ENCODE results near the gene OR9Q2. TPM values are rescaled to one million over a fixed set of nuclear protein-coding genes. Genes with fewer than 3 reads are reported as not detected.
"Not testable (repeated sequence)": the region's sequence is repeated elsewhere in the genome, so short reads cannot be mapped to it uniquely, and the experiment has no call there.

OR9Q2 gene
- total and polyA plus RNA-seq, 7 donors, result not detected

DNA sequence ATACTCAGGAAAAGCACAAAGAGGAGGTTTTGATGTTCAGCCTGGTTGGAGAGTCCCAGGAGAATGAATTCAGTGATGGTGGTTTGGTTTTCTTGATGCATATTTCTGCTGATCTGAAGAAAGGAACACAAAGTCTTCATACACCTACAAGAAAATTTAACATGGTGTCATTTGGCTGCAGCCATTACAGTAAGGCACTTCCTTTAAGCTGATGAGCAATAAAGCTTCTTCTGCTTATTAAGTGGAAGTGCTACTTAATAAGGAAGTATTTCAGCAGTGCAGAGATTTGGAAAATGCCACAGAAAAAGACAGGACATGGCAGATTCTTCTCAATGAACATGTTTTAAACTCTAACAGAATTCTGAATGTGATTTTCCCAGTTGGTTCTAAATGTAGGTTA is 15.2 kb downstream of the OR9Q2 start, which contains the start of gene OR1S2:
TSS of gene OR1S2 (minus strand) at position 101 of the 400 bp plus-strand sequence. CDS start at position 101, 0 bp downstream.
- H3K36me3 ChIP-seq, result no peaks in the 10 kb centered on the region

DNA sequence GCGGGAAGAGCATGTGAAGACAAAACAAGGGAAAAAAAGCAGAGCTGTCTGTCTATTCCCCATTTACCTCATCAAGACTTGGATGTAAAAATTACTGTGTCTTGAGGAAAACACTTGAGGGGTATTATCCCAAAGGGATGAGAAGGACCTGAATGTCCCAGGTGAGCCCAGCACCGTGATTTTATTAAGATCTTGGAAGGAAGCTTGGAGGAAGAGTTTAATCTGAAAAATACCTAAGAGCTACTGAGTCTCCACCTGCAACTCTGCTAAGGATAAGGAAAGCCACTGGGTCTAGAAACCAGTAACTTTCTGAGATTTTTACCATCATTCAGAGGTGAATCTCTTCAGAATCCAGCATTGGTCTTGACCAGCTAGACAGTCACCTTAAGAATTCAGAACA is 23.6 kb downstream of the OR9Q2 start, which contains the start of gene OR1S1:
TSS of gene OR1S1 (plus strand) at position 301 of the 400 bp plus-strand sequence.
- H3K4me1 ChIP-seq; intact Hi-C loops (cut with DNase I); H3K27ac ChIP-seq; H3K36me3 ChIP-seq; H3K4me3 ChIP-seq; H3K27me3 ChIP-seq; DNase-seq; H3K9me3 ChIP-seq: not testable (repeated sequence)
- WGBS, 2 donors, result 92 to 96% methylated on average over 2 of the region's 2 CpGs

More for the DNA sequence above, 15.2 kb downstream of the OR9Q2 start, which contains the start of gene OR1S2:
- no peaks in the 10 kb centered on the region for H3K27me3 ChIP-seq
- H3K4me1 ChIP-seq, result no peaks in the 10 kb centered on the region
- TF ChIP-seq POLR2AphosphoS5 (IDR thresholded peaks at IDR 0.05), result no peak
- TF ChIP-seq EP300 (IDR thresholded peaks at IDR 0.05), result no peak
- TF ChIP-seq POLR2A (IDR thresholded peaks at IDR 0.05), result no peak
- TF ChIP-seq, protein P1, sequence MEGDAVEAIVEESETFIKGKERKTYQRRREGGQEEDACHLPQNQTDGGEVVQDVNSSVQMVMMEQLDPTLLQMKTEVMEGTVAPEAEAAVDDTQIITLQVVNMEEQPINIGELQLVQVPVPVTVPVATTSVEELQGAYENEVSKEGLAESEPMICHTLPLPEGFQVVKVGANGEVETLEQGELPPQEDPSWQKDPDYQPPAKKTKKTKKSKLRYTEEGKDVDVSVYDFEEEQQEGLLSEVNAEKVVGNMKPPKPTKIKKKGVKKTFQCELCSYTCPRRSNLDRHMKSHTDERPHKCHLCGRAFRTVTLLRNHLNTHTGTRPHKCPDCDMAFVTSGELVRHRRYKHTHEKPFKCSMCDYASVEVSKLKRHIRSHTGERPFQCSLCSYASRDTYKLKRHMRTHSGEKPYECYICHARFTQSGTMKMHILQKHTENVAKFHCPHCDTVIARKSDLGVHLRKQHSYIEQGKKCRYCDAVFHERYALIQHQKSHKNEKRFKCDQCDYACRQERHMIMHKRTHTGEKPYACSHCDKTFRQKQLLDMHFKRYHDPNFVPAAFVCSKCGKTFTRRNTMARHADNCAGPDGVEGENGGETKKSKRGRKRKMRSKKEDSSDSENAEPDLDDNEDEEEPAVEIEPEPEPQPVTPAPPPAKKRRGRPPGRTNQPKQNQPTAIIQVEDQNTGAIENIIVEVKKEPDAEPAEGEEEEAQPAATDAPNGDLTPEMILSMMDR (IDR thresholded peaks at IDR 0.05), result no peak
- no peaks in the 10 kb centered on the region for H3K9me3 ChIP-seq
- intact Hi-C loops (cut with DNase I), result no loop called here
- no peak within 1 kb of the TSS for H3K4me3 ChIP-seq
- H3K27ac ChIP-seq, result no peak within 1 kb of the TSS
- no peak for DNase-seq

DNA sequence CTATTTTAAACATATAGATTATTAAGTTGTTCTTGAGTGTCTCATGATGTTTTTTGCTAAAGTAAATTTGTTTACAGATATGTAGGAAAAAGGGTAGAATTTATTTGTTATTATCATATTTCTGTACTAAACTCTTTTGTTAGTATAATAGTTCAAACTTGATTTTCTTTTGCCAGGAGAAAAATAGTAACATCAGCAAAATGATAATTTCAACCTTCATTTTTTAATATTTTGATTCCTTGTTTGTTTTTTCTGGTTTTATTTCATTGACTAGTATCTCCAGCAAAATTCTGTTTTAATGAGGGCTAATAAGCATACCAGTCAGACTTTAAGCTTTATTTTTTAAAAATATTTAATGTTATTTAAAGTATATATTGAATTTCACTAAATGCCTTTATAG is 27.6 kb downstream of the OR9Q2 start:
- no peak for DNase-seq
- Histone ChIP-seq H3K9me3 (no peaks in the 10 kb centered on the region), H3K27me3 (no peaks in the 10 kb centered on the region), H3K4me1 (no peaks in the 10 kb centered on the region), H3K36me3 (no peaks in the 10 kb centered on the region), H3K27ac (no peak overlapping the region), H3K4me3 (no peak overlapping the region)
- TF ChIP-seq POLR2A (IDR thresholded peaks at IDR 0.05), result no peak
- no peak for TF ChIP-seq POLR2AphosphoS5 (IDR thresholded peaks at IDR 0.05)
- TF ChIP-seq EP300 (IDR thresholded peaks at IDR 0.05), result no peak
- TF ChIP-seq, protein P1 (IDR thresholded peaks at IDR 0.05), result no peak
- intact Hi-C loops (cut with DNase I), result no loop called here

DNA sequence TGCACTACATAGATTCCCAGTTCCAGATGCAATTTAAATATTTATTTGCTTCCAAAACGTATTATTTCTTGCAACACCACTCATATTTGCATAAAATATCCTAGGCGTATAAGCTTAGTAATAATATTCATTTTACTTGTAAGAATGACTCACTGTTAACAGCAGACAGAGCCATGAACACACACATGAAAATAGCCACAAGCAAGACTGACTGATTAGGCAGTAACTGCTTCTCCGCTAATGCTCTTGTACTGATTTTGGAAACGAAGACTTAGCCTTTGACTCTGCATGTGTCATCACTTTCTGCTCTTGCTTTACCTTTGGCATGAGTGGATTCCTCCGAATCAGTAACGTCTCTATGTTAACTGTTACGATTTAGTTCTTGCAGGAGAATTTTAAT is 33.9 kb downstream of the OR9Q2 start:
- no peak overlapping the region for H3K27ac ChIP-seq
- H3K4me1 ChIP-seq, result no peaks in the 10 kb centered on the region
- no peak for DNase-seq
- no peaks in the 10 kb centered on the region for H3K9me3 ChIP-seq
- H3K36me3 ChIP-seq, result no peaks in the 10 kb centered on the region
- H3K4me3 ChIP-seq, result no peak overlapping the region
- 78 to 80% methylated on average over 7 of the region's 7 CpGs for WGBS, 2 donors
- H3K27me3 ChIP-seq, result no peaks in the 10 kb centered on the region
- intact Hi-C loops (cut with DNase I), result no loop called here
- no peak for TF ChIP-seq EP300 (IDR thresholded peaks at IDR 0.05)
- TF ChIP-seq, protein P1 (IDR thresholded peaks at IDR 0.05), result no peak
- TF ChIP-seq POLR2AphosphoS5 (IDR thresholded peaks at IDR 0.05), result no peak
- TF ChIP-seq POLR2A (IDR thresholded peaks at IDR 0.05), result no peak

DNA sequence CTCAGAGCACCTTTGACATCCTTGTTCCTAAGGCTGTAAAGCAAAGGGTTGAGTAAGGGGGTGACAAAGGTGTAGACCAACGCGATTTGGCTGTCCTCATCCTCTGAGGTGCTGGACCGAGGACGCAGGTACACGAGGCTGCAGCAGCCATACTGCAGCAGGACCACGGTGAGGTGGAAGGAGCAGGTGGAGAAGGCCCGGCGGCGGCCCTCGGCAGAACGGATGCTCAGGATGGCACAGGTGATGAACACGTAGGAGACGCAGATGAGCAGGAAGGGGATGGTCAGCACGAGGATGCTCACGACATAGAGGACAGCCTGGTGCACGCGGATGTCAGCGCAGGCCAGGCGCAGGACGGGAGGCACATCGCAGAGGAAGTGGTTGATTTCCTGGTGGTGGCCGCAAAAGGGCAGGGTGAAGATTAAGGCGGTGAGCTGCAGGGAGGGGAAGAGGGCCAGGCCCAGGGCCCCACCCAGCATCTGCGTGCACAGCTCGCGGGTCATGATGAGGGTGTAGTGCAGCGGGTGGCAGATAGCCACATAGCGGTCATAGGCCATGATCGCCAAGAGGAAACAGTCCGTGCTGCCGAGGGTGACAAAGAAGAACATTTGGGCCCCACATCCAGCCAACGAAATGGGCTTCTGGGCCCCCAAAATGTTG is 39.2 kb downstream of the OR9Q2 start:
- H3K4me3 ChIP-seq, result no peak overlapping the region
- H3K4me1 ChIP-seq, result no peaks in the 10 kb centered on the region
- intact Hi-C loops (cut with DNase I), result no loop called here
- no peaks in the 10 kb centered on the region for H3K27me3 ChIP-seq
- no peak overlapping the region for H3K27ac ChIP-seq
- DNase-seq, result no peak
- TF ChIP-seq POLR2A (IDR thresholded peaks at IDR 0.05) (no peak), EP300 (IDR thresholded peaks at IDR 0.05) (no peak), POLR2AphosphoS5 (IDR thresholded peaks at IDR 0.05) (no peak)
- TF ChIP-seq, protein P1 (IDR thresholded peaks at IDR 0.05), result no peak
- no peaks in the 10 kb centered on the region for H3K36me3 ChIP-seq
- WGBS, 2 donors, result 94 to 95% methylated on average over 32 of the region's 32 CpGs
- H3K9me3 ChIP-seq, result no peaks in the 10 kb centered on the region

Other genes with a start within 250 kb of the OR9Q2 start
- not detected for gene OR9Q1, start 165.2 kb upstream of the OR9Q2 start, total RNA-seq
- gene OR9Q1, start 165.2 kb upstream of the OR9Q2 start, polyA plus RNA-seq, result not detected
- gene OR6Q1, start 158.1 kb upstream of the OR9Q2 start, total RNA-seq, result not detected
- gene OR6Q1, start 158.1 kb upstream of the OR9Q2 start, polyA plus RNA-seq, result not detected
- not detected for gene OR9I1, start 63.5 kb upstream of the OR9Q2 start, total RNA-seq
- not detected for gene OR9I1, start 63.5 kb upstream of the OR9Q2 start, polyA plus RNA-seq
- gene OR1S2, start 15.1 kb downstream of the OR9Q2 start, total RNA-seq, result not detected
- not detected for gene OR1S2, start 15.1 kb downstream of the OR9Q2 start, polyA plus RNA-seq
- not detected for gene OR1S1, start 23.6 kb downstream of the OR9Q2 start, total RNA-seq
- not detected for gene OR1S1, start 23.6 kb downstream of the OR9Q2 start, polyA plus RNA-seq
- gene OR10Q1, start 39.8 kb downstream of the OR9Q2 start, total RNA-seq, result not detected
- not detected for gene OR10Q1, start 39.8 kb downstream of the OR9Q2 start, polyA plus RNA-seq
- not detected for gene OR10W1, start 79.2 kb downstream of the OR9Q2 start, total RNA-seq
- gene OR10W1, start 79.2 kb downstream of the OR9Q2 start, polyA plus RNA-seq, result not detected
- not detected for gene OR5B17, start 170.0 kb downstream of the OR9Q2 start, total RNA-seq
- gene OR5B17, start 170.0 kb downstream of the OR9Q2 start, polyA plus RNA-seq, result not detected
- not detected for gene OR5B3, start 217.8 kb downstream of the OR9Q2 start, total RNA-seq
- gene OR5B3, start 217.8 kb downstream of the OR9Q2 start, polyA plus RNA-seq, result not detected
- under 1 TPM in 1 of 4 donors, not detected in 3; 0.36 TPM for gene OR5B2, start 239.1 kb downstream of the OR9Q2 start, total RNA-seq
- not detected for gene OR5B2, start 239.1 kb downstream of the OR9Q2 start, polyA plus RNA-seq